Hematopoietic multipotent progenitor cell treated with erythropoietin and hydrocortisone succinate and interleukin-3 and kit ligand, for 15 days (in vitro differentiated cells): Measurements from ENCODE around the gene SAXO2.
"Not testable (repeated sequence)": the region's sequence is repeated elsewhere in the genome, so short reads cannot be mapped to it uniquely, and the experiment has no call there.

ENCODE experiments used
- DNase-seq: peaks from one replicate; pipeline ENCODE4 v3.0.0-alpha.2; 2015; ENCODE audit warnings: low spot score

The SAXO2 gene

GRCh38 chr15:82286475-82286874 lies 23.9 kb downstream of the SAXO2 start:
- DNase-seq = not testable (repeated sequence)

DNA sequence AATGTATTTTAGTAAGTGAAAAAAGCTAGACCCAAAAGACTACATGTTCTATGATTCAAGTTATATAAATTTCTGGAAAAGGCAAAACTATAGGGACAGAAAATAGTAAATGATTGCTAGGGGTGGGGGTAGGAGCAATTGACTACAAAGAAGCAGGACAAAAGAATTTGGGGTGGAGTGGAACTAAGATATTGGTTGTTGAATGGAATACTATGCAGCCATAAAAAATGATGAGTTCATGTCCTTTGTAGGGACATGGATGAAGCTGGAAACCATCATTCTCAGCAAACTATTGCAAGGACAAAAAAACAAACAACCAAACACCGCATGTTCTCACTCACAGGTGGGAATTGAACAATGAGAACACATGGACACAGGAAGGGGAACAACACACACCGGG lies 25.6 kb downstream of the SAXO2 start:
- not testable (repeated sequence) for DNase-seq

- DNase-seq = no peak
Measured at GRCh38 chr15:82292271-82292670, 29.7 kb downstream of the SAXO2 start.

GRCh38 chr15:82294061-82294690 lies 31.6 kb downstream of the SAXO2 start:
- no peak for DNase-seq

GRCh38 chr15:82297546-82297945 lies 34.9 kb downstream of the SAXO2 start:
- DNase-seq = no peak

- no peak for DNase-seq
Measured at GRCh38 chr15:82298032-82298431, 35.4 kb downstream of the SAXO2 start.

DNA sequence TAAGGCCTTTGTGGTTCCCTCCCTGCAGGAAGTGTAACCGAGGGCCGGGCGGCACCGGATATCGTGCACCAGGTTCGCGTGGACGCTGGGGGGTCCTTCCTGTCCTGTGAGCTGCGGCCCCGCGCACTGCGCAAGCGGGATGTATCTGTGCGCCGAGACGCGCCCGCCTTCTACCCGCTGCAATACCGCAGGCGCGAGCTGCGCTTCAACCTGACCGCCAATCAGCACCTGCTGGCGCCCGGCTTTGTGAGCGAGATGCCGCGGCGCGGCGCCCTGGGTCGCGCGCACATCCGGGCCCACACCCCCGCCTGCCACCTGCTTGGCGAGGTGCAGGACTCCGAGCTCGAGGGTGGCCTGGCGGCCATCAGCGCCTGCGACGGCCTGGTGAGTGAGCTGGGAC lies 35.9 kb downstream of the SAXO2 start:
- no peak for DNase-seq

DNA sequence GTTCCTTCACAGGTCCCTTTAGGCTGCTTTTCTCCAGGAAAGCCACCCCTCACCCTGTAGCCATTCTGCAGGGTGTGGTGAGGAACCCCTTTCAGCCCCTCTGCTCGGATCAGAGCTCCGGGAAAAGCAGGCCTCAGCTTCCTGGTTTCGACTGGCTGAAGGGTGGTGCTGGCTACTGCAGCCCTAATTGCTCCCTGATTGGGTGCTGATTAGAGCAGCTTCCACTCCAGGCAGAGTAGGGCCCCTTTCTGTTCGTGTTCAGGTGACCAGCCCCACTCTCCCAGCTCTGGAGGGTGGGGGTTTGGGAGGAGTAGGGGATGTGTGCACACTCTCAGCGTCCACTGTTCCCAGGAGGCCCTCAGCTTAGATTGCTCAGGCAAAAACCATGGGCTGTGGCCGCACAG lies 36.9 kb downstream of the SAXO2 start:
- not testable (repeated sequence) for DNase-seq

- DNase-seq = not testable (repeated sequence)
Measured at GRCh38 chr15:82300326-82300725, 37.7 kb downstream of the SAXO2 start.

- DNase-seq = no peak
Measured at GRCh38 chr15:82300883-82301282, 38.3 kb downstream of the SAXO2 start.

GRCh38 chr15:82301296-82302016 lies 38.8 kb downstream of the SAXO2 start:
- DNase-seq = no peak

GRCh38 chr15:82303956-82304777 lies 41.5 kb downstream of the SAXO2 start:
- DNase-seq = no peak

DNA sequence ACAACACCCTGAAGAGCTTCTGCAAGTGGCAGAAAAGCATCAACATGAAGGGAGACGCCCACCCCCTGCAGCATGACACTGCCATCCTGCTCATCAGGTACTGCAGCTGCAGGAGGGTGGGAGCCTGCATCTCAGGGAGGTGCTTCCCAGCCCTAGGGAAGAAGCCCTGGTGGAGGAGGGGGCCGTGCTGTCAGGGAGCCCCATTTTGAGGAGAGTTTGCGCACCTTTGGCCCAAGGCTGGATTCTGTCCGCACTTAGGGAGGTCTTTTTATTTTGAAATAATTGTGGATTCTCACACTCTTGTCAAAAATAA lies 42.1 kb downstream of the SAXO2 start:
- DNase-seq = no peak

DNA sequence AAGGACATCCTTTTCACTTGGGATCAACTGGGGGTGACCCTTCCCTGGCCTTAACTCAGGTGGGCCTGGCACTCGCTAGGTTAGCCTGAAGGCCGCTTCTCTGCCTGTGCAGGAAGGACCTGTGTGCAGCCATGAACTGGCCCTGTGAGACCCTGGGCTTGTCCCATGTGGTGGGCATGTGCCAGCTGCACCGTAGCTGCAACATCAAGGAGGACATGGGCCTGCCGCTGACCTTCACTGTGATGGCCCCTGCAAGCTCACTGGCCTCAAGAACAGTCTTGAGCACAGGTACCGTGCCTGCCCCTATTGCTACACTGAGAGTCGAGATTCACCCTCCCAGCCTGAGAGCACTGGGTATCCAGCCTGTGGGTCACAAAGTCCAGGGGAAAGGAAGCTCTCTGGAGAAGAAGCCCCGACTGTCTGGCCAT lies 43.0 kb downstream of the SAXO2 start:
- no peak for DNase-seq

GRCh38 chr15:82306791-82307713 lies 44.4 kb downstream of the SAXO2 start:
- DNase-seq = no peak

GRCh38 chr15:82307714-82308081 lies 45.1 kb downstream of the SAXO2 start:
- no peak for DNase-seq

- DNase-seq = no peak
Measured at GRCh38 chr15:82309802-82310201, 47.2 kb downstream of the SAXO2 start.

DNA sequence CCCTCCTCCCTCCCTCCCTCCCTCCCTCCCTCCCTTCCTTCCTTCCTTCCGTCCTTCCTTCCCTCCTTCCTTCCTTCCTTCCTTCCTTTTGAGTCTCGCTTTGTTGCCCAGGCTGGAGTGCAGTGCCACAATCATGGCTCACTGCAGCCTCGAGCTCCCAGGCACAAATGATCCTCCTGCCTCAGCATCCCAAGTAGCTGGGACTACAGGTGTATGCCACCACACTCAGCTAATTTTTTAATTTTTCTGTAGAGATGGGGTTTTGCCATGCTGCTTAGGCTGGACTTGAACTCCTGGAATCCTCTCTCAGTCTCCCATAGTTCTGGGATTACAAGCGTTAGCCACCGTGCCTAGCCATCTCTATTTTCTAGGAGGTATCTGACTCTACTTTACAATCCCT lies 48.7 kb downstream of the SAXO2 start:
- DNase-seq = not testable (repeated sequence)

DNA sequence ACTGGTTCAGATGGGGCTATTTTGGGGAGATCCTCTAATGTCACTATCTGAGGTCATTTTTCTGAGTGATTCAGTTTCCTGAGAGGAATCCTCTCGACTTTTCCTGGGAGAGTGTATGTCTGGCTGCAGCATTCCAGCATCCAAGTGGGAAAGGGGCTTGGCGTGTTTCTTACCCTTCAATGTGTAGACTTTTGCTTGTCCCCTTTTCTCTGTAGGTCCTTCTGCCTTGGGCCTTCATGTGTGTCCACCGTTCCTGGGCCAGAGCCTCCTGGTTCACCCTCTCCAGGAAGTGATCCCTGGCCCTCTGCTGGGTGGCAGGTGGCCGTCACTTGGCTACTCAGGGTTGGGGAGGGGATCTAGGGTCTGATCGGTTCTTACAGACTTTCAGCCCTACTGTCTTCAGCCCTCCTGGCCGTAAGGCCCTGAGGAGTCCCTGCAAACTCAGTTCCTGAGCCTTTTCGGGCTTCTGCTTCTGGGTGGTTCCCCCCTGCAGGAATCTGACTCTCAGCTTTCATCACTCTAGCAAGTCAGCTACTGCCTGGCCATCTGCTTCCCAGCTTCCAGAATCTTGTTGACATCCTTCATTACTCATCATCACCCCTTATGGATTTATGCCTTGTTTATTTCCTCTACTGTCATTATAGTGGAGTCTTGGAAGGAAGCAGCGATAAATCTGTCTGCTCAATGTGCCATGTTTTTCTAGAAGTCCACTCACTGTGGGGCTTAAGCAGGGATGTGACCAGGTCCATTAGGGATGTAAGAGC lies 50.1 kb downstream of the SAXO2 start:
- no peak for DNase-seq

GRCh38 chr15:82313446-82313845 lies 50.8 kb downstream of the SAXO2 start:
- DNase-seq = no peak
